GM10847 (cell line): Measurements from ENCODE around the gene RBM20.

Experiments used
- POLR2A ChIP-seq: IDR thresholded peaks from 2 replicates; pipeline ENCODE4 v1.6.1; 2011; ENCODE audit not compliant: insufficient read length; ENCODE audit errors: extremely low read depth

Gene RBM20

GRCh38 chr10:110704070-110704469 is 59.9 kb downstream of the RBM20 start:
- TF ChIP-seq POLR2A = no peak

- no peak for TF ChIP-seq POLR2A
These were observed 60.9 kb downstream of the RBM20 start for GRCh38 chr10:110704906-110705476.

- no peak for TF ChIP-seq POLR2A
These were observed 62.6 kb downstream of the RBM20 start for GRCh38 chr10:110706690-110707098.

DNA sequence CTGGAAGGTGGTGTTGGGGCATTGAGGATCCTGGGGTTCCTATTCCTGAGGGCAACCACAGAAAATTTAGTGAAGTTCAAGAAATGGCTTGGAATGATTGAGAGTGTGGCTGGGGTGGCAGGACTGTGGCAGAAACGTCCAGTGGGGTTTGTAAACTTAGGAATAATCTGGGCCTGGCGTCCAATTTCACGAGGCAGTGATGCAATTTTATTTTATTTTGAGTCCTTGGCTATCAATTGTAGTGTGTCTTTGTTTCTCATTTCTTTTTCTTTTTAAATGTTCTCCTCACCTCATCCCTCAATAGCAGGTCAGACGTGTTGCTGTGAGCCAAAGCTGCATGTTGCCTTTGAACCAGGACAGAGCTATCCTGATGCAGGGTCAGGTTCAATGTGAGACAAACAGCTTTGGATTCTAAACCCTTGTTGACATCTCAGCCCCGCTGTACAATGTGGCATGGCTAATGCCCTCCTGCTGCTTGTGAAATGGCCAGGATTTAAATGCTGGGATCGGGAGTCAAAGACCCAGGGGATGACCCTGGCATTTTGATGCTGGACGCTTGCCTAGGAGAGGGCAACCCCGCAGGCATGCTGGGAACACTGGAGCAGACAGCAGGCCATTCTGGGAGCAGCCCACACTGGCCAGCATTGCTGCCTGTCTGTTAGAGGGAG is 64.8 kb downstream of the RBM20 start:
- no peak for TF ChIP-seq POLR2A

DNA sequence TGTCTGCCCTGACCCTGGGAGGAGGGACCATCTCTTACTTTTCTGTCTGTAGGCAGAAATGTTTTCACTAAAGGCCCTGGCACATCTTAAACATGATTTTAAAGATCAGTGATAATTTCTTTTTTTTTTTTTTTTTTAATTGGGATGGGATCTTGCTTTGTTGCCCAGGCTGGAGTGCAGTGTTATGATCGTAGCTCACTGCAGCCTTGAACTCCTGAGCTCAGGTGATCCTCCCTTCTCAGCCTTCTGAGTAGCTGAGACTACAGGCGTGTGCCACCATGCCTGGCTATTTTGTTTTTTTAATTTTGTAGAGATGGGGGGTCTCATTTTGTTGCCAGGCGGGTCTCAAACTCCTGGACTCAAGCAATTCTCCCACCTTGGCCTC is 65.3 kb downstream of the RBM20 start:
- TF ChIP-seq POLR2A = no peak

GRCh38 chr10:110709964-110710587 is 65.9 kb downstream of the RBM20 start:
- TF ChIP-seq POLR2A = no peak

DNA sequence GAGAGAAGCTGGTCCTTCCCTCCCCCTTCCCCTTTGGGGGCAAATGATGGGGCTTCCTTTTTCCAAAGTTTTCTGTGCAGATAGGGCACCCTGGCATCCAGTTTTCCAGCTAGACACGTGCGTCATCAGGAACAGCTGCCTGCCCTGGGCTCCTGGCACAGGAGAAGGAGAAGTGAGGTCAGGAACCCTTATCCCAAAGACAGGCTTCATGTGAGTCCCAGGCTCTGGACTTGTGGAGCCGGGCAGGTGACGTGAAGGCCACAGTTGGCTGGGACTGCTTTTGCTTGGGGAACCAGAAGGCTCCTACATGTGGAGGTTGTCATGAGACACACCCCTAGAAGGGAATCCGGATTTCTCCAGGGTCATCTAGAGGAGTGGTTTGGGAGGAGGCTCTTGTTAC is 66.5 kb downstream of the RBM20 start:
- no peak for TF ChIP-seq POLR2A

DNA sequence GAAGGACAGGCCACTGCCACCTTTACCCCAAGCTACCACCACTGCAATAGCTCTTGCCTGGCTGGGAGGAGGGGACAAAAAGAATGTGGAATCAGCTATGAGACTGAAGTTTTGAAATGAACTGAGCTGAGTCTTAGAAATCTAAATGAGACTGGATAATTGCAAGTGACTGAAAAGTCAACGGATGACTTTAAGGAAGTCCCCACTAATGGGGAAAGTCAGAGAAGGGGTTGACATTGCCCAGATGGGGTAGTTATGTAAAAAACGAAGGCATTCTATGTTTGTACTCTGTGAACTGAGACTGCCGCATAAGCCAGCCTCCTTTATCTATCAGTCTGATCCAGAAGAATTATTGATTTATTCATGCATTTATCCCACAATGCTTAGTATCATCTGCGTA is 67.2 kb downstream of the RBM20 start:
- TF ChIP-seq POLR2A = no peak

DNA sequence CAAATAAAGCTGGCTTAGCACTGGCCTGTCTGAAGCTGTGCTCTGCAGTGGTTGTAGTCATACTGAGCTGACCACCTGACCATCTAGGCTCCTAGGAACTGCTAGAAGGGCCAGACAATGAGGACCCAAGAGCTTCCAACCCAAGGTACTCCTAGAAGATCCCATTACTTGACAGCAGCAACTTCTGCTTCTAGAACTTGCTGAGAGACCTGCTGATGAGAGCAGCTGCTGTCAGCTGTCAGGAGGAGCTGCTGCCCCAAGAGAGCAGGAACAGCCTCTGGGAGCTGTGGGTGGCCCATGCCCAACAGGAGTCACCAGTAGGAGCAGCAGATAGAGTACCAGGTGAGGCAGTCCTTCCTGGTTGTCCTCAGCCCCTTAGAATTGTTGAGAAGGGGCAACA is 70.2 kb downstream of the RBM20 start:
- TF ChIP-seq POLR2A = no peak

DNA sequence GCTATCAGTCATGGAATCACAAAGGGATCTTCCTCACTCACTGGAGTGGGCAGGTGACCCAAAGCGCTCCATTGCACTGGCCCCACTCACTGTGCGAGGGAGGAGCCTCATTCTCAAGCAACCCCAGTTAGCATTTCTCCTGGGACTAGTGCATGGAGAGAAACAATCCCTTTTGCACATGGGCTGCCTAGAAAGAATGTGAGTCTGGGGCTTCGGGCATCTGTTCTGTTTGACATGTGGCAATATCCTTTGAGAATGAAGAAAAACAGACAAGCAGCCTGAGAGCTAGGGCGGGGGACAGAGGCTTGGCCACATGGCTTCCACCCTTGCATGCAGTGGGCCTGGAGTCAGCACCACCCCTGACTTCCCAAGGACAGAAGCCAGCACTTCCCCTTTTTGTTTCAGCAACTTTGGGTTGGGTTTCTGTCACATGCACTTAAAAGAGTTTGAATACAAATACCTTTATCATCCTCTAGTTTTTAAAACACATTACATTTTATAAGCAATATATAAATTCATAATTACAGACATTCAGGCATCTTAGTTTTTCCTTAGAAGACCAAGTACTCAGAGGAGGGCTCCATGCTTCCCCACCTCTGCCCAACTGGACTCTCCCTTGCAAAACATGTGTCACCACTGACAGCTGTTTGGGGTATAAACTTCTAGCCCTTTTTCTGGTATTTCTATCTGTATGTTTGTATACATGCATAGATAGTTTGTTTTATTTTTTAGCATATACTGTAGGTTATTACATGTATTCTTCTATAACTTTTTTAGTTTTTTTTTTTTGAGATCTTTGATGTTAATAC is 73.8 kb downstream of the RBM20 start:
- no peak for TF ChIP-seq POLR2A

- TF ChIP-seq POLR2A = no peak
These were observed 77.4 kb downstream of the RBM20 start for GRCh38 chr10:110721406-110722038.

GRCh38 chr10:110723224-110723891 is 79.2 kb downstream of the RBM20 start:
- no peak for TF ChIP-seq POLR2A

DNA sequence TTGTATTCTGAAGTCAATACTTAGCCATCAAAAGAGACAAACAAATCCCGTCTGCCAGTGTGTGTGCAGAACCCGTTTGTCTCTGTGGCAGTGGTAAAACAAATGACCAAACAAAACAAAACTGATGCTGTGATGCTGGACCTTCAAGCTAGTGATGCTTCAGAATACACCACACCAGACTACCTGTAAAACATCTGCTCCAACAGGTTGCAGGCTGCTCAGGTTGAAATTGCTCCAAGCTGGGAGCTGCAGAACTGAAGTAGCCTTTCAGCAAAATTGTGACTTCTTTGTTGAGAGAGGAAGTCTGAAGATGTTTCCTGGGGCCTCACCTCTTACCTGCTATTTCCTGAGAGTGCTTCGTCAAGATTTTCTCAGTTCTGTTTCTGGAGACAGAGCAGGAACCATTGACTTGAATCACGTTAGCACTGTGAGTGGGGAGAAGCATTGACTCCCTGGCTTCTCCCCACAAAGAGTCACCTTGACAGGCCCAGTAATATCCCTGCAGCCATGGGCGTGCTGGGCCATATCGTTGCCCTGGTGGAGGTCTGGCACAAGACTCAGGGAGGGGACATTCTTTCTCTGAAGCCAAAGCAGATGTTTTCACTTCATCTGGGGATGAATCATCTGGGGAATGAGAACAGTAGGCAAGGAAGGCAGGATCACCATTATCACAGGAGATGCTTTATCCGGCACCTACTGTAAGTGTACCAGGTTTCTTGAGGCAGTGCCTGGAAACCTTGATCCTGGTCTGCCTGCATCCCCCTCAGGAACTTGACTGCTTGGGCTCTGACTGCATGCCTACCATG is 80.2 kb downstream of the RBM20 start:
- no peak for TF ChIP-seq POLR2A

DNA sequence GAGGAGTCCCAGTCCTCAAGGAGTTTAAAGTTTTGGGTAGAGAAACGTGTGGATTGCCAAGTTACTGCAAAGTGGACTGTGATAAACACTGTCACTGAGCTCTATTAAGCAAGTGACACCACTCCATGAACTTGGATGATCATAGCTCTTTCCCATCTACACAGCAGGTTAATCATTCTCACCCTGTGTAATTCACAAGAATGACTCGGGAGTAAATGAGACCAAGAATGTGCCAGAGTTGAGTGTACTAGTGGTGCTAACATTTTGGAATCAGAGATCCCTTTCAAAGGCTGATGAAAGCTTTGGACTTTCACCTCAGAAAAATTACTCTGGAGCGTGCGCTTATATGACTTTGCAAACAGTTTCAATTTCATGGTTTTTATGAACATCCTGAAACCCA is 80.8 kb downstream of the RBM20 start:
- TF ChIP-seq POLR2A = no peak
